ENCODE results near the gene CLRN3.

GRCh38 chr10:127910464-127910770, 17.7 kb upstream of the CLRN3 start:
- TF ChIP-seq POLR2A (IDR thresholded peaks at IDR 0.05) = no peak
- TF ChIP-seq CTCF (IDR thresholded peaks at IDR 0.05) = no peak
- TF ChIP-seq EP300 (IDR thresholded peaks at IDR 0.05) = no peak
